HL-60/S4 (cell line): Measurements from ENCODE around the gene RNF149.
"Not testable (repeated sequence)": the region's sequence is repeated elsewhere in the genome, so short reads cannot be mapped to it uniquely, and the experiment has no call there.

Experiments
- in situ Hi-C: fragments of 300-500 bp; cut with MboI; formaldehyde crosslinking; loops from 2 replicates; pipeline ENCODE4 v1.14.3; 2022; ENCODE audit warnings: low sequenced_read_pairs

Gene RNF149

DNA sequence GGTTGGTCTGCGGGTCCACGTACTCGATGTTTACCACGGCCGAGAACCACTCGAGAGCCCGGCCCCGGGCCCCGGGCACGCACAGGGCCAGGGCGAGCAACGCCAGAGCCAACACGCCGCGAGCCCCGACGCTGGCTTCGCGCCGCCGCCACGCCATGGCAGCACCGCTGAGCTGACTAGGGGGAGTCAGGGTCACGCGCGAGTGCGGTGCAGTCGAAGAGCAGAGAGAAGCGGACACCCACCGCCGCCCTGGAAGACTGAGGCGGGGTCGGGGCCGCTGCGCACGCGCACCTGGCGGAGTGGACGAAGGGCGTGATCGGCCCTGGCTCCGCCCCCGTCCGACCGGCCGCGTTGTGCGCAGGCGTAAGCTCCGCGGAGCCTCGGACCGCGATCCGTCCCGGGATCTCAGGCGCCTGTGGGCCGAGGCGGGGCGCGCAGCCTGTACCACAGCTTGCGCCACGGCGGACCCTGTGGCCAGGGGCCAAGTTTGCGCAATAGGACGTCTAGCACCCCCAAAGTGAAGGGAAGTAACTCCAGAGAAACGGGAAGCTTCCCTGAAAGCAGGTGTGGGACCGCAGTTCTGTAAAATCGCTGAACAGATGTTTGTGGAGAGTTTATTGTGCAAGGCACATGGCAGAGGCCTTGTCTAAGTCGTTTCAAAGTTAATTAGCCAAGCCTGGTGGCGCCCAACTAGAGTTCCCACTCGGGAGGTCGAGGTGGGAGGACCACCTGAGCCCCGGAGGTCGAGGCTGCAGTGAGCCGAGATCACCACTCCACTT lies at the start of gene RNF149:
Gene RNF149, minus strand, starts transcription at position 270 of the 779 bp plus-strand sequence. Its CDS starts 113 bp downstream, at position 157.
- in situ Hi-C loops = no loop called here

GRCh38 chr2:101357376-101357775 lies 48.9 kb upstream of the RNF149 start:
- in situ Hi-C loops = no loop called here

- in situ Hi-C loops = no loop called here
Observed at GRCh38 chr2:101356521-101356920, 48.0 kb upstream of the RNF149 start.

DNA sequence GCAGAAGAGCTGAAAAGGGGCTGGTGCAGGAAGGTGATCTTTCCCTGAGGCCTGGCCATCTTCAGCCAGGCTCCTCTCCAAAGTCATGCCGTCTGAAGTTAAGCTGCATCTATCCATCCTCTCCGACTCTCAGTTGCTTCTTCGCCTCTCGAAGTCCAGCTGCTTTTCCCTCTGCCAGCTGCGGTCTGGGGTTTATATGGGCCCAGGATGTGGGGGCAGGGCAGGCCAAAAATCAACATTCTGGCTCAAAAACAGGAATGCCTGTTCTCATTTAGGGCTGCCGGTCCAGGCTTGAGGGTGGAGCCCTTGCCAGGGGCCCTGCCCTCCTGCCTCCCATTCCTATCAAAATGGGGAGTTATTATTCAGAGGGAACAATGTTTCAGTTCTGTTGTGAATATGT lies 47.6 kb upstream of the RNF149 start:
- in situ Hi-C loops = no loop called here

DNA sequence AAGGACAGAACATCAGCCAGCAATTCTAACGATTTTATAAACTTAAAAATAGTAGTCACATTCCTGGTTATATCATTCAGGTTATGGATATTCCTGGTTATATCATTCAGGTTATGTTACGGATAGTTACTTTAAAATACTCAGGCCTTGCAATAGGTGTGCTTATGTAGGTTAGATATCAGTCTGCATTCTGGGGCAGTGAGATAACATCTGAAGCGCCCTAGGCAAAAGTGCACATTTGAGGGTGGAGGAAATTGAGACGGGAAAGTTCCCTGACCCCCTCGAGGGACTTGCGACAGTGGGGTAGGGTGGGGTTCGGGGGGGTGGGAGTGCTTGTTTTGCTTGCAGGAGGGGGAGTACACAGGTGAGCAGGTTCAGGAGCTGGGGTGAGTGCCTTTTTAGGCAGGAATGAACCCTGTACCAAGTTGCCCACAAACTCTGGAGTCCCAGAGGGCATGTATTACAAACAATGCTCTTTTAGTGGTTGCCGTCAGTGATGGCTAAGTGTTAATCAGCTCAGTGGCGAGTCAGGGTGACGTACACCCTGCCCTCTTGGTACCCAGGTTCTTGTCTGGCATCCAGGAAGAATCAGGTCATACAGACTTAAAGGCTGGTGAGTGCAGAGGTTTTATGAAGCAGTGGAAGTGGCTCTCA lies 47.0 kb upstream of the RNF149 start:
- in situ Hi-C loops = no loop called here

DNA sequence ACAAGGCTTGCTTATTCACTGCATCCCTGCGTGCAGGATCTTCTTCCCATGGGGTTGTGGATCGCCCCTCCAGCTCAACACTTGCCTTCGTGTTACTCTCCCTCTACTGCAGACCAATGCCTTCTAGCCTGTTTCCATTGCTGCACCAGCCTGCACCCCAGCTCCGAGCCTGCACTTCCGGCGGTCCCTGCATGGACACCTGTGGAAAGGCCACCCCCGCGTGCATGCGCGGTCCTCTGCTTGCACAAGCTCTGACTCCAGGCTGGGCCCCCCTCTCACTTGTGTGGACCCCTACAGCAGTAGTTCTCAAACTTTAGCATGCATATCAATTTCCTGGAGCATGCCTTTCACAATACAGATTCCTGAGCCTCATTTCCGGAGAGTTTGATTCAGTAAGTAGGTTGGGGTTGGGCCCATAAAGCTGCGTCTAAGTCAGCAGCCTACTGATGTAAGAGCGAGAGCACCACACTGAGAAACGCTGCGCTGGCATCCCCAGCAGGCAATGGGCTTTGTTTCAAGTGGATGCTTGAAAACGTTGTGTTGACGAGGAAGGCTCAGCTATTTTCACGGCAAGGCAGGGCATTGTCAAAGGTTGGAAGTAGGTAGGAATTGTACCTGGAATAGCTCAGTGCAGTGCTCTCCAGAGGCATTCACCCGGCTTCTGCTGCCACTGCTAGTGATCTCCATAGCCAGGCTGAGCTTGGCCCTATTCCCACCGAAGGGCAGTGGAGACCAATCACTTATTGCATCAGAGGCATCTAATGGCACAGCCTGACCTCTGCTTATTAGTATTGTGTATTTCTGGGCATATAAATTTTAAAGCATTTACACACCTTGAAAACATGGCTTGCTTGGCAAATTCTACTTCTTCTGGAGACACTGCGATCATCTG lies 46.2 kb upstream of the RNF149 start:
- in situ Hi-C loops = no loop called here

- in situ Hi-C loops = not testable (repeated sequence)
Observed at GRCh38 chr2:101352631-101353030, 44.1 kb upstream of the RNF149 start.

- in situ Hi-C loops = no loop called here
Observed at GRCh38 chr2:101351207-101351606, 42.7 kb upstream of the RNF149 start.

- in situ Hi-C loops = loop anchor here (25.0 kb wide), 1 partner anchor 1087 kb away; no protein-coding TSS in a partner anchor
Observed at GRCh38 chr2:101349893-101350662, 41.6 kb upstream of the RNF149 start.

DNA sequence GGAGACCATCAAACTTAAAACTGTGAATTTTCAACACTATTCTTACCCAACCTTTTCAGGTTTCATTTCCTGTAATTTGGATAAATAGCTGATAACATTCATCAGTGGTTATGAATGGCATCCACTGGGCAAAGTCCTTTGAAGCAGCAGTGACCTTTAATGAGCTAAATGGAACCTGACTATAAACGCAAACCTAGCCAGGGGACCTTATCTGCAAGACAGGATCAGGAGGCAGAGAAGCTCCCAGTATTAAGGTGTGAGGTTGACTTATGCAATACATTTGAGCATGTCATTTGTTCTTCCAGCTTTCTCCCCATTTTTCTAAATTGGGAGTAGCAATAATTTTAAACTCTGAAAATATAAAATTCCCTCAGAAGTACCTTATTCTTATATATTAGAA lies 40.4 kb upstream of the RNF149 start:
- in situ Hi-C loops = loop anchor here (25.0 kb wide), 1 partner anchor 1088 kb away; no protein-coding TSS in a partner anchor

- in situ Hi-C loops = loop anchor here (25.0 kb wide), 1 partner anchor 1090 kb away; no protein-coding TSS in a partner anchor
Observed at GRCh38 chr2:101346909-101347308, 38.4 kb upstream of the RNF149 start.

DNA sequence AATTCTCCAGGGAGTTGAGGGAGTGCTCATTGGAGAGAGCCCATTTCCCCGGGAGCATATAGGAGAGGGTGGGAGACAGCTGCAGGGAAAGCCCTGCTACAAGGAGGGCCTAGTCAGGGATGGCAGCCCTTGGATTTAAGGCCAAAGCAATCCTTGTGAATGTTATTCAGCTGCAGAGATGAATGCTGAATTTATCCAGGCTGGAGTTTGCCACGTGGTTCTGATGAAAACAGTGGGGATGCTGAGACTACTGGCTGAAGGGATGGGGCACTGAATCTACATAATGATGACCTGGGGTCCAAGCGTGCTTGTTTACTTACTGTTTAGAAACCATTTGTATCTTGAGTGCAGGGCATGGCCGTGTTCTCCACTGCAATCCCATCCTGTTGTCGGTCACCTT lies 35.6 kb upstream of the RNF149 start:
- in situ Hi-C loops = loop anchor here (25.0 kb wide), 1 partner anchor 1093 kb away; no protein-coding TSS in a partner anchor

DNA sequence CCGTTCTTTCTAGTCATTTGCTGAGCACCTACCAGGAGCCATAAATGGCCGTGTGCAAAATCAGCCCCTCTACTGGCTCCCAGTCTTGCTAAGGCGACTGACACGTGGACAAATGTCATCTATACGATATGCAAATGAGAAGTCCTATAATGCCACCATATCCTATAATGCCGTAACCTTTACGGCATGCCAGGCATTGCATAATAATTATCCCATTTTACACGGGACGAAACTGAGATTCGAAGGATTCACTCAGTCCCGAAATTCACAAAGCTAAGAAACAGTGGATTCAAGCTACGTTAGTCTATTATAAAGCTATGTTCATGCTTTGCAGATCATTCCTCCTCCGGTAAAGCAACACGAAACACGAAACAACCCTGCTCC lies 34.1 kb upstream of the RNF149 start:
- in situ Hi-C loops = loop anchor here (25.0 kb wide), 1 partner anchor 1095 kb away; no protein-coding TSS in a partner anchor

- in situ Hi-C loops = loop anchor here (25.0 kb wide), 1 partner anchor 1095 kb away; no protein-coding TSS in a partner anchor
Observed at GRCh38 chr2:101341901-101342624, 33.6 kb upstream of the RNF149 start.

- in situ Hi-C loops = loop anchor here (25.0 kb wide), 1 partner anchor 1096 kb away; no protein-coding TSS in a partner anchor
Observed at GRCh38 chr2:101341421-101341820, 32.9 kb upstream of the RNF149 start.

DNA sequence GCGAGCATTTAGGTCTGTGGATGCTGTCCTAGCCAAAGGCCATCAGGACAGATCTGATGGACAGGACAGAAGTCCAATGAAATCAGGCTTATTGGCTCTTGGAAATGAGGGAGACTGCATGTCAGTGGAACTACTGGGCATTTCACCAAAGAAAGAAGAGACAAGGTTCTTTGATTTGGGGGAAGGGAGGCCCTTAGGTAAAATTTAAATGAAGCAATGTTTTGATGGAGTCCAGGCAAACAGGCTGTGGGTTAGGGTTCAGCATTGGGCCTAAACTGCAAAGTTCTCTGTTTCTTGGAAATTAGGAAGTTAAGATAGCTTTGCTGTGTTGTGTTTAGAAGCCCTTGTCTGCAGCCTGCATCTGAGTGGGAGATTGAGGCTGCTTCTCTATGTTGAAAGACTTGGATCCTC lies 31.6 kb upstream of the RNF149 start:
- in situ Hi-C loops = loop anchor here (25.0 kb wide), 1 partner anchor 1097 kb away; no protein-coding TSS in a partner anchor

- in situ Hi-C loops = loop anchor here (25.0 kb wide), 1 partner anchor 1098 kb away; no protein-coding TSS in a partner anchor
Observed at GRCh38 chr2:101339266-101339880, 30.9 kb upstream of the RNF149 start.

- in situ Hi-C loops = loop anchor here (25.0 kb wide), 1 partner anchor 1099 kb away; no protein-coding TSS in a partner anchor
Observed at GRCh38 chr2:101337877-101338276, 29.4 kb upstream of the RNF149 start.
